ENCODE results near the gene TSPAN11. TPM values are rescaled to one million over a fixed set of nuclear protein-coding genes. Genes with fewer than 3 reads are reported as not detected.
A peak's percentile ranks its signal among the peaks of the same experiment; 100 is the strongest.

The TSPAN11 gene
- polyA plus RNA-seq, 6 donors from 2014 or later: not detected

DNA sequence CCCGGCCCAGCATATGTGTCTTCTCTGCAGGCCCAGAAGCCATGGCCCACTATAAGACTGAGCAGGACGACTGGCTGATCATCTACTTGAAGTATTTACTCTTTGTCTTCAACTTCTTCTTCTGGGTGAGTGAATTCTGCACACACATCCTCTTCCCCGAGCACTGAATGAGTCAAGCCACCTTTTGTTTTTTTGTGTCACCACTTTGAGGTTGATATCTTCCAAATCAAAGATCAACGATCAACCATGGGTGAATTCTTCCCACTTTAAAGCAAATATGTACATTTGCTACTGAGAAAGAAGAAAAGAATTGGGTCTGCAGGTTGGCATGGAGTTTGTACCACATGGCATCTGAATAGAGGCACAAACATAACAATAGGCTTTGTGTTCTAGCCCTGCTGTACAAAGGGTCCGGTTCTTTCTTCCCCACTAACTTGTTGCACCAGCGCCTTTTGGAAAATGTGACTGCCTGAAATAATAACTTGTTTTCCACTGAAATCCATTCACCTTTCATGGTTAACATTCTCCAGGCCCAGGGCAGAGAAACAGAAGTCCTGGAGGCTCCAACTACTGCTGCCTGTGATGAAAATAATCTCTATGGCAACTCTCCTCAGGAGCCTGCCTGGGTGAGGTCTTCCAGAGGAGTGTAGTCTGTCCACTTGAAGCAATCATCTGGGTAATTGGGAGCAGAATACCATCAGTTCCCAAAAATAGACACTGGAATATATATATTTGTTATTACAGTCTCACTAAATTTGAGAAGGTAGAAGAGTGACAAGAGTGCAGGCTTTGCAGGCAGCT, 27.6 kb downstream of the TSPAN11 start:
- Mint-ChIP-seq H3K4me3 (no peak overlapping the region), H3K27ac (no peak overlapping the region), H3K27me3 (peaks cover 9 to 26% (median 20%) of the 10 kb centered on the region in 3 donors), H3K4me1 (no peaks in the 10 kb centered on the region), H3K36me3 (no peaks in the 10 kb centered on the region), H3K9me3 (peaks cover 0 to 5% (median 0%) of the 10 kb centered on the region in 7 donors)
- ATAC-seq (ENCODE audit: low read depth in 2 of 2) (no peak), DNase-seq (no peak)

DNA sequence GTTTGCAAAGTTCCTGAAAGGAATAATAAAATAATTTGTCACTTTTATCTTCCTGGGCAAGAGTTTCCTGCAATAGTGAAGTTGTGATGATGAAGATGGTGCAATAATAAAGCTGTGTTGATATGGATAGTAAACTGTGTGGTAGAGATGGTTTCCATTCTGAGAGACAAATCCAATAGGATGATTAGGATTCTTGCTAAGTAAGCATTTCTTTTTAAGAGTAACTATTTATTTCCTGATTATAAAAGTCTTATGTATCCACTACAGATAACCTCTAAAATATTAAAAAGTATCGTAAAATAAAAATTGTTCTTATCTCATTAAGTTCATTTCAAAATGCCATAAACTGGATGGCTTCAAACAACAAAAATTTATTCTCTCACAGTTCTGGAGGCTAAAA, 28.7 kb downstream of the TSPAN11 start:
- H3K36me3 Mint-ChIP-seq: no peaks in the 10 kb centered on the region
- ATAC-seq (ENCODE audit: low read depth in 2 of 2): no peak
- H3K4me3 Mint-ChIP-seq: no peak overlapping the region
- DNase-seq: no peak
- no peaks in the 10 kb centered on the region for H3K4me1 Mint-ChIP-seq
- no peak overlapping the region for H3K27ac Mint-ChIP-seq
- H3K9me3 Mint-ChIP-seq: no peaks in the 10 kb centered on the region
- H3K27me3 Mint-ChIP-seq: peaks cover 5 to 20% (median 11%) of the 10 kb centered on the region in 3 donors

DNA sequence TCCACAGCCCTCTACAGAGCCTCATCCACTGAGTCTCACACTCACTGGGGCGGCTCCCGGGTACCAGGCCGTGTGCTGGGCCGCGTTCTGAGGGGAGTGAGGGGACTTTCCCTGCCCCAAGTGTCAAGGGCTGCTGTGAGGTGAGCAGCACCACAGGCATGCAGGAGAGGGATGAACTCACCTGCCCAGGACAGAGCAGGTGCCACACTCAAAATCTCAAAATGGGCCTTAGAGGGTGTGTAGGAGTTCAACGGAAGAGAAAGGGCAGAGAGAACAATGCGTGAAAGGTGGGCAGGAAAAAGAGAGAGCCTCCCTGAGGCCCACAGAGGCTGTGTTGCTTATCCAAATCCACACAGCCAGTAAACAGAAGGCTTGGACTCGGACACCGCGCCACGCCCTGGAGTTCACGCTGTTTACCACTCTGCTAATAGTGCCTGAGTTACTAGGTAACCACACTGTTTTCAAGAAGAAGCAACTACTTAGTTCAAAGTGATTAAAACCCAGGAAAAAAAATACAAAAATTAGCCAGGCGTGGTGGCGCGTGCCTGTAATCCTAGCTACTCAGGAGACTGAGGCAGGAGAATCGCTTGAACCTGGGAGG, 32.7 kb downstream of the TSPAN11 start:
- H3K9me3 Mint-ChIP-seq: no peaks in the 10 kb centered on the region
- H3K36me3 Mint-ChIP-seq: no peaks in the 10 kb centered on the region
- ATAC-seq (ENCODE audit: low read depth in 2 of 2): no peak
- H3K27ac Mint-ChIP-seq: no peak overlapping the region
- DNase-seq: no peak
- no peak overlapping the region for H3K4me3 Mint-ChIP-seq
- H3K4me1 Mint-ChIP-seq: no peaks in the 10 kb centered on the region
- peaks cover 5 to 24% (median 11%) of the 10 kb centered on the region in 3 donors for H3K27me3 Mint-ChIP-seq

DNA sequence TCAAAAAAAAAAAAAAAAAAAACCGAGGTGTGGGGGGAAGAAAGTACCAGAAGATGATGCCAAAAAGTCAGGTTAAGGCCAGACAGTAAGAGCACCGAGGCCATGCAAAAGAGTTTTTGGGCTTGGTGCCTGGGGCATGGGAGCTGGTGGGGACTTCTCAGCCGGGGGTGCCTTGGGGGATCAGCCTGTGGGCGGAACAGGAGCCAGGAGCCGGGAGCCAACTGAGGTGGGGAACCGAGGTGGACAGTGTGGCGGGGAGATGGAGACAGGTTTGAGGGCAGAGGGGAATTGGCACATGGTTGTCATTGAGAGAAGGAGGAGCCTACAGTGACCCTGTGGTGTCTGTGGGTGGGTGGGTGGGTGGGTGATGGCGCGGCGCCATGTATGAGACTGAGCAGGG, 33.2 kb downstream of the TSPAN11 start:
- H3K4me1 Mint-ChIP-seq: no peaks in the 10 kb centered on the region
- no peak for DNase-seq
- no peaks in the 10 kb centered on the region for H3K9me3 Mint-ChIP-seq
- no peak for ATAC-seq (ENCODE audit: low read depth in 2 of 2)
- no peaks in the 10 kb centered on the region for H3K36me3 Mint-ChIP-seq
- H3K27ac Mint-ChIP-seq: no peak overlapping the region
- no peak overlapping the region for H3K4me3 Mint-ChIP-seq
- peaks cover 4 to 29% (median 11%) of the 10 kb centered on the region in 3 donors for H3K27me3 Mint-ChIP-seq

DNA sequence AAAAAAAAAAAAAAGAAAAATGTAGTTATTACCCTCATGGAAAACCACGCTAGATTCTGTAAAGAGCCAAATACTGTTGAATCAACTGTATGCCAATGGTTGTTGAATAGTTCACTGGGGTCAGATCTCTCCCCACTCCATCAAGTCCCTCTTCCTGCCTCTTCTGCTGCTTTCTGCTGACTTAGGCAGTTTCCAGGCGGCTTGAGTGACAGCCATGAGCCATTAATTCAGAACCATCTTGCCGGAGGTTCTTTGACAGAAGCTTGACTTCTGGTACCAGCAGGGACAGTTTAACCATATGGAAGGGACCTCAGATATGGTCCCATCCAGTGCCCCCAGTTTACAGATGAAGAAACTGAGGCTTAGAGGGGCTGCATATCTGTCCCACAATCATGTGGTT, 34.5 kb downstream of the TSPAN11 start:
- no peak overlapping the region for H3K27ac Mint-ChIP-seq
- no peaks in the 10 kb centered on the region for H3K4me1 Mint-ChIP-seq
- no peak overlapping the region for H3K4me3 Mint-ChIP-seq
- DNase-seq (no peak), ATAC-seq (ENCODE audit: low read depth in 2 of 2) (no peak)
- H3K9me3 Mint-ChIP-seq: no peaks in the 10 kb centered on the region
- peaks cover 0 to 29% (median 11%) of the 10 kb centered on the region in 3 donors for H3K27me3 Mint-ChIP-seq
- H3K36me3 Mint-ChIP-seq: no peaks in the 10 kb centered on the region

DNA sequence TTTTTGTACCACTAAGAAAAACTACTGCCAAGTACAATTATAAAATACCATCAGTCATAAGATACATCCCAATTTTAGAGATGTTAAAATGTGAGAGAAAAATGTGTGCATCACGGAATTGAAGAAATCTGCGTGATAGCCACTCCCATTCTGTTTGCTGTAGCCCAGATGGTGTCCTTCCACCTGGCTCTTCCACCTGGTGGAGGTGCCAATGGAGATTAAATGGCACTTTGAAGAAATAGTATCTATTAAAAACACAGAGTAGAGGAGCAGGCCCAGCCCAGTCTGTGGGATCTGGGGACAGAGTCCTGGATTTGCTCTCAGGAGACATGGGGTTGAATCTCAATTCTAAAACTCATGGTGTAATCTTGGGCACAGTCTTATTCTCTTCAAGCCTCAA, 35.5 kb downstream of the TSPAN11 start:
- ATAC-seq (ENCODE audit: low read depth in 2 of 2) (no peak), DNase-seq (no peak)
- Mint-ChIP-seq H3K36me3 (no peaks in the 10 kb centered on the region), H3K4me3 (no peak overlapping the region), H3K4me1 (no peaks in the 10 kb centered on the region), H3K27ac (no peak overlapping the region), H3K9me3 (no peaks in the 10 kb centered on the region), H3K27me3 (peaks cover 0 to 29% (median 11%) of the 10 kb centered on the region in 3 donors)

DNA sequence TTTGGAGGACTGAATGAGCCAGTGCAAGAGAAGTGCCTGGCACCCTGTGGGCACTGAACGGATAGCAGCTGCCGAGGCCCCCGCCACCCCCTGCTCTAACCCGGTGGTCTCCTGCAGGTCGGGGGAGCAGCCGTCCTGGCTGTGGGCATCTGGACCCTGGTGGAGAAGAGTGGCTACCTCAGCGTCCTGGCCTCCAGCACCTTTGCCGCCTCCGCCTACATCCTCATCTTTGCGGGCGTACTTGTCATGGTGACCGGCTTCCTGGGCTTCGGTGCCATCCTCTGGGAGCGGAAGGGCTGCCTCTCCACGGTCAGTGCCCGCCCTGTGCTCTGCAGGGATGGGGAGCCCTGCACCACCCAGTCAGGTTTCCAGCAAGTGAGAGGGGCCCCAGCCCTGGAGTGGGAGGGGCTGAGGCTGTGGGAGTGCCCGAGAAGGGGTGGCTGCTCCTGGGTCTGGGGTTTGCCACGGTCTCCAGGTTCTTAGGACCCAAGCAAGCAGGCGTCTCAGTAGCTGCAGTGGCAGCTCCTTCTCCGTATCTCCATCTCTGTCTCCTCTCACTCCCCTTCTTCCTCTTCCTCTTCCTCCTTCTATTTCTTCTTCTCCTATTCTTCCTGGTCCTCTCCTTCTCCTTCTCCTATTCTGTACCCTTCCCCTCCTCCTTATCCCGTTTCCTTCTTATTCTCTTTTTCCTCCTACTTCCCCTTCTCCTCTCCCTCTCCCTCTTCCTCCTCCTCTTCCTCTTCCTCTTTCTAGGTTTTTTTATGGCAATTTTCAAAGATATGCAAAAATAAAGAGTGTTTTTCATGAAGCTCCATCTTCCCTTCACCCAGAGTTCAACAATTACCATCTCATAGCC, 37.4 kb downstream of the TSPAN11 start:
- ATAC-seq (ENCODE audit: low read depth in 2 of 2) (no peak), DNase-seq (no peak)
- Mint-ChIP-seq H3K27ac (no peak overlapping the region), H3K27me3 (peaks cover 0 to 16% (median 0%) of the 10 kb centered on the region in 3 donors), H3K4me1 (no peaks in the 10 kb centered on the region), H3K4me3 (no peak overlapping the region), H3K36me3 (no peaks in the 10 kb centered on the region), H3K9me3 (no peaks in the 10 kb centered on the region)

DNA sequence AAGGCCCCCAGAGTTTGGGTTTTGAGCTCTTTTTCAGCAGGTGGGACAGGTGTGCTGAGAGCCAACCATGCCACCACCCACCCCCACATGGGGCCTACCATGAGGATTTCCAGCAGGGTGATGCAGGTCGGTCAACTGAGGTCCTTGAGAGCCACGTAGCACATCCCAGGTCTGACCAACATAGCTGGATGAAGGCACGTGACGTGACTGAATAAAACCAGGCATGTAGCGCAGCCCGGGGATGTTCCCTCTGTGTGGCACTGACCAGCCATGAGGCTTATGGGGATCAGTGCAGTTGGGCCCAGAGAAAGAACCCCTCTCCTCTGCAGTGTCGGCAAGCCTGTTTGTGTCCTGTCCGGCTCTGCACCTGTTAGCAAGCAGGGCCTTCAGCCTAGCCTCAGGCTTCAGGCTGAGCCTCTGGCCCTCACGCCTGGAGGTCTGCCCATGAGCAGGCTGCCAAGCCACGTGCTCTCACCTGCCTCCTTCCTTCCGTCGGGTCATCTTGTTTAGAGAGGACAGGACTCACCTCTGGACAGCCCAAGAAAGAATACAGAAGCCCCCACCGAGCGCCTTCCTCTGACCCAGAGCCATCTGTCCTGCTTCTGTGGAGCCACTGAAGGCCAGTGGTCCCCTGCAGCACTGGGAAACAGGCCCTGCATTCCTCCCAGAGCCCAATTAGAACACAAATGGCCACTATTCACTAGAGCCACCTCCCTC, 38.5 kb downstream of the TSPAN11 start:
- H3K4me3 Mint-ChIP-seq: no peak overlapping the region
- H3K4me1 Mint-ChIP-seq: no peaks in the 10 kb centered on the region
- no peak for ATAC-seq (ENCODE audit: low read depth in 2 of 2)
- H3K27ac Mint-ChIP-seq: no peak overlapping the region
- H3K36me3 Mint-ChIP-seq: no peaks in the 10 kb centered on the region
- H3K27me3 Mint-ChIP-seq: peaks cover 0 to 12% (median 8%) of the 10 kb centered on the region in 3 donors
- H3K9me3 Mint-ChIP-seq: no peaks in the 10 kb centered on the region
- no peak for DNase-seq

DNA sequence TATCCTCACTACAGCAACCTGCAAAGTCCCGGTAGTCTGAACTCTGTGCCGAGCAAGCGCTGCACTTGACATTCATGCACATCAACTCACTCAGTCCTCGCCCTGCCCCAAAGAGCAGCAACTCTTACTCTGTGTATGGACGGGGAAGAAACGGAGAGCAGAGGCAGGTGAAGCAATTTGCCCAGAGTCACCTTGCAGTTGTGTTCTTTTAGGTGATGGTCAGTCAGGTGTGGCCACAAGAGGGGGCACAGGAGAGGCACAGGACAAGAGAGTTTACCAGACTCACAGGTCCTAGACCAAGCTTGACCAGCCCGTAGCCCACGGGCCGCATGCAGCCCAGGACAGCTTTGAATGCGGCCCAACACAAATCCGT, 39.1 kb downstream of the TSPAN11 start:
- DNase-seq: no peak
- H3K36me3 Mint-ChIP-seq: no peaks in the 10 kb centered on the region
- no peak for ATAC-seq (ENCODE audit: low read depth in 2 of 2)
- peak overlapping the region in 1 of 6 donors; percentile 59 for H3K27ac Mint-ChIP-seq
- H3K9me3 Mint-ChIP-seq: no peaks in the 10 kb centered on the region
- H3K4me3 Mint-ChIP-seq: no peak overlapping the region
- H3K27me3 Mint-ChIP-seq: peaks cover 3 to 17% (median 13%) of the 10 kb centered on the region in 3 donors
- H3K4me1 Mint-ChIP-seq: no peaks in the 10 kb centered on the region

DNA sequence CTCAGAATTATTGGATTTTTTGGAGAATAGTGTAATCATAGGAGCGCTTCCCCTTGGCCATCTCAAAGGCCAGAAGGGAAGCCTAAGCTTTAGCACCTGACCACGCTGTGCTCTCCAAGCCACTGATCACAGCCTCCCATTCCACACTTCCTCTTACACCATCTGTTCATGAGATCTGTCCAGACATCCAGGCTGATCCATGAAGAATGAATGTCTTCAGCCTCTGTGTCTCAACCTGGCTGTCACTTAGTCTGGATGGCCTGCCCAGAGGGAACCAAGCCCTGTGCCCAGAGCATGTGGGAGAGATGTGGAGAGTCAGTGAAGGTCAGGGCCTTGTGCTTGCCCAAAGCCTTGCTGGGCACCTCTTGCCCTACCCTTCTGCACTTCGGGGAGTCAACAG, 40.5 kb downstream of the TSPAN11 start:
- H3K27me3 Mint-ChIP-seq: peaks cover 3 to 23% (median 21%) of the 10 kb centered on the region in 3 donors
- H3K9me3 Mint-ChIP-seq: peaks cover 0 to 2% (median 0%) of the 10 kb centered on the region in 7 donors

DNA sequence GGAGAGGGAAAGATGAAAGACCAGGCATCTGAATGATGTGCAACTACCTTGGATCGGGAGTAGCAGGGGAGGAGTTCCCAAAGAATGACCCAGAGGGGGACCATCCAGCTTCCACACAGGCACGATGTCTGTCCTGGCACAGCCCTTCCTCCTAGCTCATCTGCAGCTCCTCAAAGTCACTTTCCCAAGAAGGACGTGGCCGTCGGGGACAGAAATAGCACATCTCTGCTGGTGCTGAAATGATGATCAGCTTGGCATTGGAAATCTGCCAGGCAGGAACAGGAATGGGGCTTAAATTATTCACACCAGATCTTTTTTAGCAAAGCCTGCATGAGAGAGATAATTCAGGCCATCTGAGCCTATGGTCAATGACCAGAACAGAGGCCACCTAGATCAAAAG, 41.7 kb downstream of the TSPAN11 start:
- Mint-ChIP-seq H3K4me3 (no peak overlapping the region), H3K27me3 (peaks cover 3 to 33% (median 25%) of the 10 kb centered on the region in 3 donors)
- no peak for ATAC-seq (ENCODE audit: low read depth in 2 of 2)

More for the DNA sequence above, 40.5 kb downstream of the TSPAN11 start:
- ATAC-seq (ENCODE audit: low read depth in 2 of 2) (no peak), DNase-seq (no peak)
- Mint-ChIP-seq H3K36me3 (no peaks in the 10 kb centered on the region), H3K4me3 (no peak overlapping the region), H3K4me1 (no peaks in the 10 kb centered on the region), H3K27ac (no peak overlapping the region)

DNA sequence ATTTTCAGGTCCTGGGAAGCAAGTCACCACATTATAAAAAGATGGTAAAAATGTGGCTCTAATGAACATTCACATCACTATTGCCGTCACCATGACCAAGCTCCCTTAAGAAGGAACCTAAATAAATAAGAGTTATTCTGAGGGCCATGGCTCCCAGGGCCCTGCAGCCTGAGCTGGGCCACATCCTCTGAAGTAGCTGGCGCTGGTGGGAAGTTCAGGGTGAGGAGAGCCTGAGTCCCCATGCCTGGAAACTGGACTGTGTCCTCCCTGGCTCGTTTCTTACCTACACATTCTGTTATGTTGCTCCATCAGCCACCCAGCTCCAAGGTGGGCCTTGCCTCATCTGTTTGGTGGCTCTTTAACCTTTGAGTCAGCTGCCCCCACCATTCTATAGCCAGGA, 42.5 kb downstream of the TSPAN11 start:
- no peak for ATAC-seq (ENCODE audit: low read depth in 2 of 2)
- Mint-ChIP-seq H3K4me3 (no peak overlapping the region), H3K27me3 (peaks cover 3 to 30% (median 25%) of the 10 kb centered on the region in 3 donors), H3K9me3 (peaks cover 0 to 2% (median 0%) of the 10 kb centered on the region in 7 donors), H3K4me1 (no peaks in the 10 kb centered on the region), H3K27ac (no peak overlapping the region), H3K36me3 (no peaks in the 10 kb centered on the region)
- no peak for DNase-seq

More for the DNA sequence above, 41.7 kb downstream of the TSPAN11 start:
- Mint-ChIP-seq H3K4me1 (no peaks in the 10 kb centered on the region), H3K9me3 (peaks cover 0 to 2% (median 0%) of the 10 kb centered on the region in 7 donors), H3K27ac (no peak overlapping the region), H3K36me3 (no peaks in the 10 kb centered on the region)
- no peak for DNase-seq

All from naive B cell (primary cell).